Spleen (tissue), 11 donors: ENCODE results near the gene EYS. TPM values are rescaled to one million over a fixed set of nuclear protein-coding genes. Genes with fewer than 3 reads are reported as not detected.

Source experiments
- DNase-seq: peaks from one replicate; pipeline ENCODE4 v3.0.0-alpha.2; 2020
- H3K27ac ChIP-seq, 8 donors: fragments of 200-600 bp; sonication (generic) in 7 of 8; 1 replicate in 4 of 8; 2 replicates in 4 of 8; pipeline versions ENCODE4 v1.5.0 to v1.8.0; 2016 to 2021; ENCODE audit warnings: inconsistent platforms in 4 of 8, mild to moderate bottlenecking in 4 of 8, moderate library complexity in 1 of 8
- H3K27me3 ChIP-seq, 7 donors: fragments of 200-600 bp; sonication (generic) in 6 of 7; replicated peaks in 1 of 7; 1 replicate in 4 of 7; 2 replicates in 3 of 7; pipeline versions ENCODE4 v1.5.0 to v1.8.0; 2016 to 2021; ENCODE audit warnings: inconsistent platforms in 3 of 7, mild to moderate bottlenecking in 1 of 7
- H3K36me3 ChIP-seq, 6 donors: fragments of 200-600 bp; sonication (generic) in 5 of 6; 1 replicate in 4 of 6; 2 replicates in 2 of 6; pipeline versions ENCODE4 v1.5.0 to v1.8.0; 2016 to 2021; ENCODE audit warnings: inconsistent platforms in 2 of 6
- H3K4me1 ChIP-seq, 6 donors: fragments of 200-600 bp; sonication (generic) in 5 of 6; 1 replicate in 3 of 6; 2 replicates in 3 of 6; pipeline versions ENCODE4 v1.5.0 to v1.8.0; 2016 to 2021; ENCODE audit warnings: inconsistent platforms in 3 of 6
- H3K4me3 ChIP-seq, 8 donors: fragments of 200-600 bp; sonication (generic) in 7 of 8; 1 replicate in 4 of 8; 2 replicates in 4 of 8; pipeline versions ENCODE4 v1.5.0 to v1.8.0; 2016 to 2021; ENCODE audit warnings: inconsistent platforms in 4 of 8, mild to moderate bottlenecking in 4 of 8, moderate library complexity in 2 of 8
- H3K9me3 ChIP-seq, 8 donors: fragments of 200-600 bp; sonication (generic) in 7 of 8; 1 replicate in 4 of 8; 2 replicates in 4 of 8; pipeline versions ENCODE4 v1.5.0 to v1.8.0; 2016 to 2021; ENCODE audit warnings: inconsistent platforms in 4 of 8
- POLR2A ChIP-seq, 3 donors: fragments of 450-650 bp; IDR thresholded peaks; one replicate each; pipeline ENCODE4 v1.5.1; 2017; ENCODE audit warnings: antibody characterized with exemption in 3 of 3, mild to moderate bottlenecking in 1 of 3
- POLR2AphosphoS5 ChIP-seq, 3 donors: sonication (generic); formaldehyde crosslinking; IDR thresholded peaks; one replicate each; pipeline ENCODE4 v1.5.1; 2017; ENCODE audit warnings: antibody characterized with exemption in 3 of 3
- WGBS, 5 donors: extraction: QIAGEN DNeasy Blood & Tissue Kit in 3 of 5; methylation state at CpG; one replicate each; pipeline versions ENCODE4 v1.1.5 to v1.1.7; 2013 to 2018; 5-methylcytosine and 5-hydroxymethylcytosine counted together
- intact Hi-C: fragments of 100-400 bp; cut with DNase I; formaldehyde crosslinking; loops from one replicate; pipeline ENCODE4 v1.15.0; 2023; ENCODE audit warnings: low total_unique reads
- polyA plus RNA-seq, 3 donors: library from polyadenylated mRNA; stranded (reverse); fragments of 200-250 nt; gene quantifications; one replicate each; pipeline ENCODE4 v1.2.1, GENCODE V29; 2013
- total RNA-seq, 7 donors: library from RNA; depleted of rRNA in 3 of 7; stranded (reverse); fragments of >200 nt in 3 of 7; fragmentation: NEBNext Ultra II Directional in 4 of 7; extraction: Animal tissue kit (Norgen Biotek cat#: 25700) in 4 of 7; gene quantifications; one replicate each; pipeline versions ENCODE4 v1.1.0 to v1.2.1, GENCODE V29; 2016 to 2021
- TF ChIP-seq, protein P1 (sequence below), 11 experiments: fragments of 200-600 bp in 7 of 11; fragments of 450-650 bp in 4 of 11; sonication (generic) in 4 of 11; IDR thresholded peaks in 8 of 11; conservative IDR thresholded peaks in 3 of 11; 1 replicate in 7 of 11; 2 replicates in 4 of 11; pipeline versions ENCODE4 v1.4.0 to v1.8.0; 2016 to 2021; ENCODE audit warnings: antibody characterized with exemption in 11 of 11, inconsistent platforms in 4 of 11, mild to moderate bottlenecking in 1 of 11
- donor health status: healthy with polysubstance abuse.
- donor health status: DM: no; HTN: no; CAD: no; lungs with moderate emphysema.
- donor health status: DM: no; HTN: no; CAD: no.
- donor health status: Bipolar disorder and iron deficiency.
- donor health status: healthy.
- donor health status: DM: no; HTN: no; CAD: no.
- donor health status: DM: yes; HTN: yes; CAD: no.

The EYS gene
- total and polyA plus RNA-seq, 10 donors, result under 0.01 to 0.72 (median 0.28) TPM; not detected in 5

DNA sequence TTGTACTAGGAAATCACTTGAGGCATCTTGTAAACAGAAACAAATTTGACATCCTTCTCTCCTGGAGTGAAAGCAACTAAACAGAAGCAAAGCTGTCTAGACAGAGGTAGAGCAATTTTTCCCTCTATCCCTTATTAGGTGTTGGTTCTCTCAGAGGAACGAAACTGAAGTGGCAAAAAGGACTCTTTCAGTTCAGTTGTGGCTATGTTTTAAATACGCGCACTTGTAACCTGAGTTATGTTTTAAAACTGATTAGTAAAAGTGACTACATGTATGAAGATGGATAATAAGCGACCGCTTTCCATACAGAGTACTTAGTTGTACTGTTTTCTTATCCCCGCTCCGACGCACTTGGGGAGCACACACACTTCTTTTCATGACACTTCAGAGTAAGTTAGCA lies 1520.4 kb downstream of the EYS start:
- 80 to 89% (median 86%) methylated on average over 8 of the region's 8 CpGs for WGBS, 5 donors
- no peak for DNase-seq

DNA sequence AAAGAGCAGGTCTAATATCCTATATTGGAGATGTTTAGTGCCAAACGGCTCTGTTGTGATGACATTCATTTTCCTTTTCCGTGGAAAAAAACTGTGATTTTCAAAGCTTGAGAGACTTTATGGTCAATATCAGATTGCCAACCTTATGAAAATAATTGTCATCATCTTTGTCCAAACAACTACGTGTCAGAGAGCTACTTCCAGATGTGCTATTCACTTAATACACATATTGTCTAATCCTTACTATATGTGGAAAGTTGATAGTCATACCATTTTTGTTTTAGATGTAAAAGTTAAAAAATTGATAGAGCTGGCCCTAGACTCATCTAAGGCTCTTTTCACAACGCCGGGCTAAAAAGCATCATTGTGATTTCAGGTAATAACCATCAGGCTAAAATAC lies 1521.4 kb downstream of the EYS start:
- DNase-seq, result no peak
- TF ChIP-seq, protein P1, sequence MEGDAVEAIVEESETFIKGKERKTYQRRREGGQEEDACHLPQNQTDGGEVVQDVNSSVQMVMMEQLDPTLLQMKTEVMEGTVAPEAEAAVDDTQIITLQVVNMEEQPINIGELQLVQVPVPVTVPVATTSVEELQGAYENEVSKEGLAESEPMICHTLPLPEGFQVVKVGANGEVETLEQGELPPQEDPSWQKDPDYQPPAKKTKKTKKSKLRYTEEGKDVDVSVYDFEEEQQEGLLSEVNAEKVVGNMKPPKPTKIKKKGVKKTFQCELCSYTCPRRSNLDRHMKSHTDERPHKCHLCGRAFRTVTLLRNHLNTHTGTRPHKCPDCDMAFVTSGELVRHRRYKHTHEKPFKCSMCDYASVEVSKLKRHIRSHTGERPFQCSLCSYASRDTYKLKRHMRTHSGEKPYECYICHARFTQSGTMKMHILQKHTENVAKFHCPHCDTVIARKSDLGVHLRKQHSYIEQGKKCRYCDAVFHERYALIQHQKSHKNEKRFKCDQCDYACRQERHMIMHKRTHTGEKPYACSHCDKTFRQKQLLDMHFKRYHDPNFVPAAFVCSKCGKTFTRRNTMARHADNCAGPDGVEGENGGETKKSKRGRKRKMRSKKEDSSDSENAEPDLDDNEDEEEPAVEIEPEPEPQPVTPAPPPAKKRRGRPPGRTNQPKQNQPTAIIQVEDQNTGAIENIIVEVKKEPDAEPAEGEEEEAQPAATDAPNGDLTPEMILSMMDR (IDR thresholded peaks at IDR 0.05 in 8 of 11, conservative IDR thresholded peaks at IDR 0.05 in 3 of 11), result no peak
- TF ChIP-seq POLR2AphosphoS5 (IDR thresholded peaks at IDR 0.05) (no peak), POLR2A (IDR thresholded peaks at IDR 0.05) (no peak)
- Histone ChIP-seq H3K36me3 (no peaks in the 10 kb centered on the region), H3K4me3 (no peak overlapping the region), H3K27me3 (no peaks in the 10 kb centered on the region), H3K27ac (no peak overlapping the region), H3K9me3 (peaks cover 0 to 8% (median 0%) of the 10 kb centered on the region in 8 donors), H3K4me1 (no peaks in the 10 kb centered on the region)
- intact Hi-C loops, result no loop called here
- WGBS, 5 donors, result 86 to 91% (median 89%) methylated on average over 5 of the region's 5 CpGs

More for the DNA sequence above, 1520.4 kb downstream of the EYS start:
- no peaks in the 10 kb centered on the region for H3K36me3 ChIP-seq
- TF ChIP-seq POLR2AphosphoS5 (IDR thresholded peaks at IDR 0.05), result no peak
- no peak for TF ChIP-seq POLR2A (IDR thresholded peaks at IDR 0.05)
- TF ChIP-seq, protein P1 (IDR thresholded peaks at IDR 0.05 in 8 of 11, conservative IDR thresholded peaks at IDR 0.05 in 3 of 11), result no peak
- H3K4me1 ChIP-seq, result no peaks in the 10 kb centered on the region
- intact Hi-C loops, result no loop called here
- no peak overlapping the region for H3K4me3 ChIP-seq
- no peak overlapping the region for H3K27ac ChIP-seq
- H3K27me3 ChIP-seq, result no peaks in the 10 kb centered on the region
- peaks cover 0 to 16% (median 2%) of the 10 kb centered on the region in 8 donors for H3K9me3 ChIP-seq

DNA sequence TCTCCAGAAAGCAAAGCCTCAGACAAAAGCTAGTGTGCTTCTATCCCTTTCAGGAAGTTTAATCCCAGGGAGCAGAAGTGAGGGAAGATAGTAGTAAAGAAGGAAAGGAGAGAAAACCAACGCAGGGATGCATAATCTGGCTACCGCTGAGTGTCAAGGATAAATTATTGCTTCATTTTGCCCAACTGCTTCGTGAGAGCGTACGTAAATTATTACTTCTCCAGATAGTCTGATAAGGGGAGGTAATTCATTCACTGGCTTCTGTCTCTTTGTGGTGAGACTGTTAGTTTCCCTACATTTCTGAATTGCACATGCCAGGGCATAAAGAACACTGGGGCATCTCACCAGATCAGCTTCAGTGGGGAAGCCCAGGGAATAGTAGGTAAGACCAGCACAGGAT lies 1531.7 kb downstream of the EYS start:
- no peak overlapping the region for H3K27ac ChIP-seq
- H3K4me3 ChIP-seq, result no peak overlapping the region
- peaks cover 0 to 3% (median 0%) of the 10 kb centered on the region in 8 donors for H3K9me3 ChIP-seq
- H3K4me1 ChIP-seq, result no peaks in the 10 kb centered on the region
- TF ChIP-seq, protein P1 (IDR thresholded peaks at IDR 0.05 in 8 of 11, conservative IDR thresholded peaks at IDR 0.05 in 3 of 11), result no peak
- TF ChIP-seq POLR2A (IDR thresholded peaks at IDR 0.05), result no peak
- no peak for TF ChIP-seq POLR2AphosphoS5 (IDR thresholded peaks at IDR 0.05)
- intact Hi-C loops, result no loop called here
- no peak for DNase-seq
- no peaks in the 10 kb centered on the region for H3K36me3 ChIP-seq
- no peaks in the 10 kb centered on the region for H3K27me3 ChIP-seq
- 29 to 49% (median 40%) methylated on average over 5 of the region's 5 CpGs for WGBS, 5 donors

DNA sequence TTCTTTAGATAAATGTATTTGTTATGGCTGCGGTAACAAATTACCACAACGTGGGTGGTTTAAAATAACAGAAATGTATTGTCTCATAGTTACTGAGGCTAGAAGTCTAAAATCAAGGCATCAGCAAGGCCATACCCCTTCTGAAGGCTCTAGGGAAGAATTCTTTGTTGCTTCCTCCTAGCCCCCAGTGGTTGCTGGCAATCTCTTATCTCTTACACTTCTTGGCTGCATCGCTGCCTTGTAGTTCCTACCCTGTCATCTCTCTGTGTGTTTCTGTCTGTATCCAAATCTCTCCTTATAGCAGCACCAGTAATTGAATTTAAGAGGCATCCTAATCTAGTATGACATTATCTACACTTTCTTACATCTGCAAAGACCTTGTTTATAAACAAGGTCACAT lies 1536.7 kb downstream of the EYS start:
- no peaks in the 10 kb centered on the region for H3K27me3 ChIP-seq
- no peaks in the 10 kb centered on the region for H3K36me3 ChIP-seq
- DNase-seq, result no peak
- 55 to 71% (median 62%) methylated on average over 3 of the region's 3 CpGs for WGBS, 5 donors
- intact Hi-C loops, result no loop called here
- no peak overlapping the region for H3K27ac ChIP-seq
- no peaks in the 10 kb centered on the region for H3K4me1 ChIP-seq
- no peak overlapping the region for H3K4me3 ChIP-seq
- H3K9me3 ChIP-seq, result peaks cover 0 to 3% (median 0%) of the 10 kb centered on the region in 8 donors
- TF ChIP-seq POLR2A (IDR thresholded peaks at IDR 0.05), result no peak
- TF ChIP-seq POLR2AphosphoS5 (IDR thresholded peaks at IDR 0.05), result no peak
- TF ChIP-seq, protein P1 (IDR thresholded peaks at IDR 0.05 in 8 of 11, conservative IDR thresholded peaks at IDR 0.05 in 3 of 11), result no peak
